H1 (cell line): ENCODE results near the gene GXYLT2. TPM values are rescaled to one million over a fixed set of nuclear protein-coding genes. Genes with fewer than 3 reads are reported as not detected.

Experiments used
- CHD7 ChIP-seq: fragments of 300-600 bp; sonication (generic); IDR thresholded peaks from 2 replicates; pipeline ENCODE4 v1.7.1; 2012; ENCODE audit warnings: low read length, moderate library complexity, mild to moderate bottlenecking, inconsistent platforms; ENCODE audit not compliant: insufficient replicate concordance
- EP300 ChIP-seq, 2 experiments: IDR thresholded peaks; 1 replicate in 1 of 2; 2 replicates in 1 of 2; pipeline ENCODE4 v1.6.1; 2011 to 2012; ENCODE audit warnings: low read depth in 2 of 2, low read length in 2 of 2, mild to moderate bottlenecking in 2 of 2, borderline replicate concordance in 1 of 2, inconsistent platforms in 1 of 2, moderate library complexity in 1 of 2
- POLR2AphosphoS5 ChIP-seq: IDR thresholded peaks from 2 replicates; pipeline ENCODE4 v1.6.1; 2011; ENCODE audit warnings: low read depth, low read length
- RAD21 ChIP-seq, 2 experiments: IDR thresholded peaks in 1 of 2; conservative IDR thresholded peaks in 1 of 2; 2 replicates each; pipeline ENCODE4 v1.6.1; 2011; ENCODE audit warnings: low read depth in 2 of 2, low read length in 2 of 2, improper control_type of control experiment in 1 of 2, inconsistent platforms in 1 of 2, mild to moderate bottlenecking in 1 of 2, moderate library complexity in 1 of 2
- SP1 ChIP-seq: IDR thresholded peaks from 2 replicates; pipeline ENCODE4 v1.6.1; 2011; ENCODE audit warnings: low read depth, low read length
- TAF1 ChIP-seq: IDR thresholded peaks from 2 replicates; pipeline ENCODE4 v1.6.1; 2011; ENCODE audit warnings: mild to moderate bottlenecking, low read depth, low read length
- polyA plus RNA-seq, 7 experiments: library from polyadenylated mRNA; depleted of rRNA in 3 of 7; stranded (reverse) in 5 of 7; unstranded in 2 of 7; fragments of >200 nt in 5 of 7; fragments of 200-250 nt in 2 of 7; gene quantifications; 1 replicate in 5 of 7; 2 replicates in 1 of 7; 4 replicates in 1 of 7; pipeline versions ENCODE4 v1.2.1 to v1.2.3, GENCODE V29; 2011 to 2013; ENCODE audit warnings: missing spikeins in 2 of 7, mixed read lengths in 2 of 7
- total RNA-seq: library from RNA; stranded (reverse); fragmentation: NEBNext Ultra II Directional; extraction: Animal tissue kit (Norgen Biotek cat#: 25700); gene quantifications from 2 replicates; pipeline ENCODE4 v1.2.1, GENCODE V29; 2021

GXYLT2 gene
- total and polyA plus RNA-seq, 2 of the 8 experiments (the other 6 are each of a cell fraction or from before 2014, with no cell fraction given) = 1.8 to 5.6 TPM

GRCh38 chr3:72985576-72985975, 97.7 kb downstream of the GXYLT2 start (continued):
- no peak for TF ChIP-seq CHD7
- TF ChIP-seq EP300 (IDR thresholded peaks at IDR 0.05; ENCODE audit: borderline replicate concordance in 1 of 2, low read depth in 2 of 2, low read length in 2 of 2) = no peak
- TF ChIP-seq POLR2AphosphoS5 = no peak
- TF ChIP-seq SP1 = no peak
- TF ChIP-seq TAF1 = no peak
- no peak for TF ChIP-seq RAD21 (IDR thresholded peaks at IDR 0.05 in 1 of 2, conservative IDR thresholded peaks at IDR 0.05 in 1 of 2; ENCODE audit: low read depth in 2 of 2, low read length in 2 of 2)
